Activated CD4-positive, alpha-beta T cell treated with anti-CD3 and anti-CD28 coated beads for 36 hours (primary cell): ENCODE results near the gene CCL20. TPM values are rescaled to one million over a fixed set of nuclear protein-coding genes. Genes with fewer than 3 reads are reported as not detected.

Experiments used
- ATAC-seq: fragments of 200-7000 bp; cut with Tn5 transposase; one replicate; pipeline ENCODE4 v1.10.0; 2021; ENCODE audit warnings: mild to moderate bottlenecking, moderate library complexity
- CTCF ChIA-PET: fragments of 350-600 bp; sonication (Branson Sonifier 250); formaldehyde crosslinking; loops from one replicate; lab custom pipeline; 2021; ENCODE audit warnings: antibody characterized with exemption; lab: Charles Lee
- POLR2A ChIA-PET: fragments of 350-600 bp; sonication (Branson Sonifier 250); formaldehyde crosslinking; loops from one replicate; lab custom pipeline; 2021; ENCODE audit warnings: antibody characterized with exemption, inconsistent platforms; lab: Charles Lee
- DNase-seq: peaks from one replicate; pipeline ENCODE4 v3.0.0-alpha.2; 2020
- H3K27ac Mint-ChIP-seq: one replicate; pipeline ENCODE4 v1.8.0; 2021; ENCODE audit warnings: mixed read lengths
- H3K27me3 Mint-ChIP-seq: one replicate; pipeline ENCODE4 v1.8.0; 2021; ENCODE audit warnings: mixed read lengths
- H3K36me3 Mint-ChIP-seq: one replicate; pipeline ENCODE4 v1.8.0; 2021; ENCODE audit warnings: low read depth, mixed read lengths
- H3K4me1 Mint-ChIP-seq: one replicate; pipeline ENCODE4 v1.8.0; 2021; ENCODE audit warnings: mixed read lengths
- H3K4me3 Mint-ChIP-seq: one replicate; pipeline ENCODE4 v1.8.0; 2021; ENCODE audit warnings: mild to moderate bottlenecking, moderate library complexity, mixed read lengths
- H3K9me3 Mint-ChIP-seq: one replicate; pipeline ENCODE4 v1.8.0; 2021; ENCODE audit warnings: low read depth, mixed read lengths
- intact Hi-C, 2 experiments: fragments of 100-400 bp; cut with DNase I in 1 of 2; cut with micrococcal nuclease in 1 of 2; formaldehyde crosslinking; loops; one replicate each; pipeline versions ENCODE4 v1.14.2 to v1.15.1; 2022 to 2024; cut with DNase I, micrococcal nuclease
- total RNA-seq, 2 experiments: library from RNA; stranded (reverse); gene quantifications; one replicate each; pipeline ENCODE4 v1.2.3, GENCODE V29; 2021

Gene CCL20
- total RNA-seq, 2 experiments from 2014 or later = 7.9 to 16.2 TPM

GRCh38 chr2:227804975-227805374, 8.7 kb upstream of the CCL20 start:
- CTCF ChIA-PET = interaction anchor here (0.6 to 1.3 kb wide), 4 partner anchors 12 to 39 kb away, joined by 3 to 4 read pairs (median 4); no protein-coding TSS in a partner anchor
- Mint-ChIP-seq H3K9me3 (no peaks in the 10 kb centered on the region), H3K27ac (no peak overlapping the region), H3K27me3 (peaks cover 5% of the 10 kb centered on the region), H3K4me1 (peaks cover 12% of the 10 kb centered on the region), H3K36me3 (no peaks in the 10 kb centered on the region), H3K4me3 (no peak overlapping the region)
- DNase-seq = peak; percentile 11
- peak; percentile 36 for ATAC-seq
- intact Hi-C loops = no loop called here
- POLR2A ChIA-PET = interaction anchor here (0.6 kb wide), 1 partner anchor 1984 kb away, joined by 4 read pairs; no protein-coding TSS in a partner anchor

- peak overlapping the region; percentile 61 for H3K4me3 Mint-ChIP-seq
- no peaks in the 10 kb centered on the region for H3K36me3 Mint-ChIP-seq
- peaks cover 5% of the 10 kb centered on the region for H3K27me3 Mint-ChIP-seq
- intact Hi-C loops = no loop called here
- peak overlapping the region; percentile 72 for H3K27ac Mint-ChIP-seq
- H3K4me1 Mint-ChIP-seq = peaks cover 12% of the 10 kb centered on the region
- H3K9me3 Mint-ChIP-seq = no peaks in the 10 kb centered on the region
- peak; percentile 41 for DNase-seq
- ATAC-seq = peak; percentile 89
- ChIA-PET POLR2A (interaction anchor here (0.6 kb wide), 2 partner anchors 900 to 1984 kb away, joined by 3 to 4 read pairs; no protein-coding TSS in a partner anchor), CTCF (interaction anchor here (0.6 to 1.4 kb wide), 7 partner anchors 11 to 85 kb away, joined by 3 to 8 read pairs (median 4); no protein-coding TSS in a partner anchor)
Observed at GRCh38 chr2:227805578-227805977, 8.1 kb upstream of the CCL20 start.

GRCh38 chr2:227808936-227809335, 4.7 kb upstream of the CCL20 start:
- peaks cover 11% of the 10 kb centered on the region for H3K27me3 Mint-ChIP-seq
- no peaks in the 10 kb centered on the region for H3K9me3 Mint-ChIP-seq
- no peak for DNase-seq
- H3K36me3 Mint-ChIP-seq = no peaks in the 10 kb centered on the region
- ChIA-PET CTCF (interaction anchor here (1.7 kb wide), 1 partner anchor 8 kb away, joined by 6 read pairs; no protein-coding TSS in a partner anchor), POLR2A (no interaction called here)
- no peak overlapping the region for H3K27ac Mint-ChIP-seq
- peak overlapping the region; percentile 6 for H3K4me3 Mint-ChIP-seq
- intact Hi-C loops = no loop called here
- peaks cover 17% of the 10 kb centered on the region for H3K4me1 Mint-ChIP-seq
- no peak for ATAC-seq

- ATAC-seq (no peak), DNase-seq (no peak)
- no peak overlapping the region for H3K27ac Mint-ChIP-seq
- POLR2A ChIA-PET = no interaction called here
- H3K36me3 Mint-ChIP-seq = no peaks in the 10 kb centered on the region
- no peaks in the 10 kb centered on the region for H3K9me3 Mint-ChIP-seq
- peaks cover 7% of the 10 kb centered on the region for H3K4me1 Mint-ChIP-seq
- CTCF ChIA-PET = no interaction called here
- no peak overlapping the region for H3K4me3 Mint-ChIP-seq
- peaks cover 14% of the 10 kb centered on the region for H3K27me3 Mint-ChIP-seq
- intact Hi-C loops = no loop called here
Observed at GRCh38 chr2:227812001-227812400, 1.6 kb upstream of the CCL20 start.

- Mint-ChIP-seq H3K36me3 (no peaks in the 10 kb centered on the region), H3K27me3 (peaks cover 14% of the 10 kb centered on the region), H3K9me3 (no peaks in the 10 kb centered on the region), H3K27ac (no peak overlapping the region), H3K4me1 (peaks cover 15% of the 10 kb centered on the region), H3K4me3 (no peak overlapping the region)
- no peak for DNase-seq
- ChIA-PET CTCF (interaction anchor here (0.7 kb wide), 1 partner anchor 73 kb away, joined by 3 read pairs; no protein-coding TSS in a partner anchor), POLR2A (no interaction called here)
- no peak for ATAC-seq
- intact Hi-C loops = no loop called here
Observed at GRCh38 chr2:227813229-227813561, 447 bp upstream of the CCL20 start.

- Mint-ChIP-seq H3K9me3 (no peaks in the 10 kb centered on the region), H3K27ac (no peak overlapping the region), H3K27me3 (peaks cover 14% of the 10 kb centered on the region), H3K36me3 (no peaks in the 10 kb centered on the region), H3K4me3 (peak overlapping the region; percentile 40), H3K4me1 (peaks cover 25% of the 10 kb centered on the region)
- DNase-seq (no peak), ATAC-seq (no peak)
- POLR2A ChIA-PET = no interaction called here
- intact Hi-C loops = loop anchor here (5.0 kb wide), 2 partner anchors 47 to 353 kb away; no protein-coding TSS in a partner anchor
- CTCF ChIA-PET = interaction anchor here (1.9 kb wide), 1 partner anchor 46 kb away, joined by 4 read pairs; no protein-coding TSS in a partner anchor
Observed at GRCh38 chr2:227815066-227815465, 1.4 kb downstream of the CCL20 start.

- ChIA-PET POLR2A (no interaction called here), CTCF (interaction anchor here (0.8 to 1.4 kb wide), 4 partner anchors 9 to 46 kb away, joined by 3 to 6 read pairs (median 4); no protein-coding TSS in a partner anchor)
- DNase-seq = no peak
- Mint-ChIP-seq H3K9me3 (peaks cover 5% of the 10 kb centered on the region), H3K4me3 (peak overlapping the region; percentile 24), H3K4me1 (peaks cover 32% of the 10 kb centered on the region), H3K27ac (peak overlapping the region; percentile 48), H3K27me3 (peaks cover 23% of the 10 kb centered on the region), H3K36me3 (no peaks in the 10 kb centered on the region)
- no peak for ATAC-seq
- intact Hi-C loops = loop anchor here (5.0 kb wide), 2 partner anchors 46 to 354 kb away; no protein-coding TSS in a partner anchor
Observed at GRCh38 chr2:227816507-227817294, 3.1 kb downstream of the CCL20 start.

- CTCF ChIA-PET = interaction anchor here (0.8 to 1.4 kb wide), 4 partner anchors 9 to 46 kb away, joined by 3 to 6 read pairs (median 4); no protein-coding TSS in a partner anchor
- intact Hi-C loops = loop anchor here (5.0 kb wide), 2 partner anchors 45 to 355 kb away; no protein-coding TSS in a partner anchor
- POLR2A ChIA-PET = no interaction called here
- peak overlapping the region; percentile 70 for H3K27ac Mint-ChIP-seq
- no peak for DNase-seq
- peaks cover 20% of the 10 kb centered on the region for H3K27me3 Mint-ChIP-seq
- peaks cover 32% of the 10 kb centered on the region for H3K4me1 Mint-ChIP-seq
- no peak for ATAC-seq
- H3K36me3 Mint-ChIP-seq = no peaks in the 10 kb centered on the region
- H3K4me3 Mint-ChIP-seq = peak overlapping the region; percentile 24
- H3K9me3 Mint-ChIP-seq = peaks cover 5% of the 10 kb centered on the region
Observed at GRCh38 chr2:227817336-227817735, 3.7 kb downstream of the CCL20 start.

- Mint-ChIP-seq H3K4me1 (peaks cover 32% of the 10 kb centered on the region), H3K9me3 (peaks cover 5% of the 10 kb centered on the region), H3K27me3 (peaks cover 23% of the 10 kb centered on the region), H3K4me3 (peak overlapping the region; percentile 6), H3K27ac (peak overlapping the region; percentile 70), H3K36me3 (no peaks in the 10 kb centered on the region)
- DNase-seq (peak; percentile 93), ATAC-seq (peak; percentile 81)
- ChIA-PET CTCF (interaction anchor here (0.7 to 1.4 kb wide), 2 partner anchors 13 to 73 kb away, joined by 3 to 6 read pairs; no protein-coding TSS in a partner anchor), POLR2A (interaction anchor here (0.7 kb wide), 1 partner anchor 443 kb away, joined by 3 read pairs; no protein-coding TSS in a partner anchor)
- intact Hi-C loops = loop anchor here (1.0 to 5.0 kb wide), 11 partner anchors 29 to 493 kb away; partner anchors contain the start of gene MFF (in 1 of the 2)
Observed at GRCh38 chr2:227817850-227818674, 4.4 kb downstream of the CCL20 start.

GRCh38 chr2:227818675-227819397, 5.2 kb downstream of the CCL20 start:
- Mint-ChIP-seq H3K4me3 (no peak overlapping the region), H3K27ac (peak overlapping the region; percentile 11), H3K36me3 (no peaks in the 10 kb centered on the region), H3K4me1 (peaks cover 27% of the 10 kb centered on the region), H3K9me3 (peaks cover 5% of the 10 kb centered on the region), H3K27me3 (peaks cover 22% of the 10 kb centered on the region)
- ATAC-seq (peak; percentile 9), DNase-seq (peak; percentile 25)
- intact Hi-C loops = loop anchor here (1.0 to 5.0 kb wide), 11 partner anchors 28 to 494 kb away; partner anchors contain the start of gene MFF (in 1 of the 2)
- CTCF ChIA-PET = interaction anchor here (0.7 to 1.4 kb wide), 2 partner anchors 12 to 72 kb away, joined by 3 to 6 read pairs; no protein-coding TSS in a partner anchor
- POLR2A ChIA-PET = interaction anchor here (0.7 kb wide), 1 partner anchor 444 kb away, joined by 3 read pairs; no protein-coding TSS in a partner anchor
